ENCODE results near the gene SRRM4.

GRCh38 chr12:119153477-119154434 lies 172.4 kb downstream of the SRRM4 start:
- TF ChIP-seq POLR2AphosphoS5 (IDR thresholded peaks at IDR 0.05; ENCODE audit: low read depth, low read length) (no peak), REST (IDR thresholded peaks at IDR 0.05; ENCODE audit: insufficient read depth in 1 of 2, low read depth in 2 of 2, low read length in 2 of 2) (no peak), FOXP2 (optimal IDR thresholded peaks at IDR 0.05; ENCODE audit: borderline replicate concordance, extremely low read depth, extremely low read length, insufficient read depth) (no peak)
